ENCODE results near the gene SFTPA1.
"Not testable (repeated sequence)": the region's sequence is repeated elsewhere in the genome, so short reads cannot be mapped to it uniquely, and the experiment has no call there.

SFTPA1 gene

GRCh38 chr10:79595510-79595909 lies 15.2 kb upstream of the SFTPA1 start:
- in situ Hi-C loops (cut with MboI; ENCODE audit: low sequenced_read_pairs, unreplicated experiment): no loop called here
- no peak for TF ChIP-seq CTCF (IDR thresholded peaks at IDR 0.05; ENCODE audit: borderline replicate concordance, control extremely low read depth, extremely low read depth, insufficient read depth, missing control alignments)
- DNase-seq (ENCODE audit: low spot score): no peak

- in situ Hi-C loops (cut with MboI; ENCODE audit: low sequenced_read_pairs, unreplicated experiment): not testable (repeated sequence)
Measured at GRCh38 chr10:79599644-79600043, 11.1 kb upstream of the SFTPA1 start.

GRCh38 chr10:79601939-79602338 lies 8.8 kb upstream of the SFTPA1 start:
- DNase-seq (ENCODE audit: low spot score): no peak
- in situ Hi-C loops (cut with MboI; ENCODE audit: low sequenced_read_pairs, unreplicated experiment): no loop called here
- no peak for TF ChIP-seq CTCF (IDR thresholded peaks at IDR 0.05; ENCODE audit: borderline replicate concordance, control extremely low read depth, extremely low read depth, insufficient read depth, missing control alignments)

More at GRCh38 chr10:79599644-79600043, 11.1 kb upstream of the SFTPA1 start:
- not testable (repeated sequence) for DNase-seq (ENCODE audit: low spot score)

- DNase-seq (ENCODE audit: low spot score): no peak
- in situ Hi-C loops (cut with MboI; ENCODE audit: low sequenced_read_pairs, unreplicated experiment): no loop called here
- TF ChIP-seq CTCF (IDR thresholded peaks at IDR 0.05; ENCODE audit: borderline replicate concordance, control extremely low read depth, extremely low read depth, insufficient read depth, missing control alignments): no peak
Measured at GRCh38 chr10:79602953-79603352, 7.8 kb upstream of the SFTPA1 start.

GRCh38 chr10:79604294-79604693 lies 6.4 kb upstream of the SFTPA1 start:
- in situ Hi-C loops (cut with MboI; ENCODE audit: low sequenced_read_pairs, unreplicated experiment): no loop called here
- DNase-seq (ENCODE audit: low spot score): no peak
- TF ChIP-seq CTCF (IDR thresholded peaks at IDR 0.05; ENCODE audit: borderline replicate concordance, control extremely low read depth, extremely low read depth, insufficient read depth, missing control alignments): no peak

GRCh38 chr10:79605308-79605707 lies 5.4 kb upstream of the SFTPA1 start:
- in situ Hi-C loops (cut with MboI; ENCODE audit: low sequenced_read_pairs, unreplicated experiment): no loop called here
- no peak for DNase-seq (ENCODE audit: low spot score)
- TF ChIP-seq CTCF (IDR thresholded peaks at IDR 0.05; ENCODE audit: borderline replicate concordance, control extremely low read depth, extremely low read depth, insufficient read depth, missing control alignments): no peak

GRCh38 chr10:79608505-79609375 lies 2.0 kb upstream of the SFTPA1 start:
- in situ Hi-C loops (cut with MboI; ENCODE audit: low sequenced_read_pairs, unreplicated experiment): no loop called here
- peak; percentile 48 for DNase-seq (ENCODE audit: low spot score)
- peak; percentile 49 for TF ChIP-seq CTCF (IDR thresholded peaks at IDR 0.05; ENCODE audit: borderline replicate concordance, control extremely low read depth, extremely low read depth, insufficient read depth, missing control alignments)

GRCh38 chr10:79611193-79611976 lies 646 bp downstream of the SFTPA1 start:
- DNase-seq (ENCODE audit: low spot score); in situ Hi-C loops (cut with MboI; ENCODE audit: low sequenced_read_pairs, unreplicated experiment): not testable (repeated sequence)

All from GM13976 (cell line).